Neural cell (in vitro differentiated cells): ENCODE data around the gene PPP1R3D.

Source experiments
- EP300 ChIP-seq: fragments of 450-650 bp; conservative IDR thresholded peaks from 2 replicates; pipeline ENCODE4 v1.6.1; 2014; ENCODE audit warnings: antibody characterized with exemption, mild to moderate bottlenecking, moderate library complexity; ENCODE audit not compliant: poor library complexity, severe bottlenecking
- EZH2 ChIP-seq: fragments of 200-600, 300-800 bp; shearing (Covaris generic), sonication (generic); IDR thresholded peaks from 2 replicates; pipeline ENCODE4 v1.6.1; 2014; ENCODE audit warnings: antibody characterized with exemption, low read length, borderline replicate concordance, mild to moderate bottlenecking; ENCODE audit not compliant: insufficient read depth, poor library complexity, severe bottlenecking
- MXI1 ChIP-seq: fragments of 450-650 bp; conservative IDR thresholded peaks from 2 replicates; pipeline ENCODE4 v1.6.1; 2014; ENCODE audit warnings: antibody characterized with exemption, mild to moderate bottlenecking; ENCODE audit not compliant: poor library complexity, severe bottlenecking
- POLR2AphosphoS5 ChIP-seq: IDR thresholded peaks from 2 replicates; pipeline ENCODE4 v1.6.1; 2012
- RAD21 ChIP-seq: fragments of 450-650 bp; conservative IDR thresholded peaks from 2 replicates; pipeline ENCODE4 v1.6.1; 2014; ENCODE audit warnings: antibody characterized with exemption, mild to moderate bottlenecking, moderate library complexity
- REST ChIP-seq: IDR thresholded peaks from 2 replicates; pipeline ENCODE4 v1.6.1; 2012; ENCODE audit warnings: borderline replicate concordance
- SMC3 ChIP-seq: fragments of 450-650 bp; conservative IDR thresholded peaks from 2 replicates; pipeline ENCODE4 v1.6.1; 2014; ENCODE audit warnings: antibody characterized with exemption, mild to moderate bottlenecking, moderate library complexity; ENCODE audit not compliant: poor library complexity
- TAF1 ChIP-seq: IDR thresholded peaks from 2 replicates; pipeline ENCODE4 v1.6.1; 2012; ENCODE audit warnings: low read depth
- TF ChIP-seq, protein P1 (sequence below): fragments of 450-650 bp; IDR thresholded peaks from 2 replicates; pipeline ENCODE4 v1.5.1; 2014; ENCODE audit warnings: antibody characterized with exemption, mild to moderate bottlenecking, moderate library complexity; ENCODE audit not compliant: poor library complexity, severe bottlenecking

DNA sequence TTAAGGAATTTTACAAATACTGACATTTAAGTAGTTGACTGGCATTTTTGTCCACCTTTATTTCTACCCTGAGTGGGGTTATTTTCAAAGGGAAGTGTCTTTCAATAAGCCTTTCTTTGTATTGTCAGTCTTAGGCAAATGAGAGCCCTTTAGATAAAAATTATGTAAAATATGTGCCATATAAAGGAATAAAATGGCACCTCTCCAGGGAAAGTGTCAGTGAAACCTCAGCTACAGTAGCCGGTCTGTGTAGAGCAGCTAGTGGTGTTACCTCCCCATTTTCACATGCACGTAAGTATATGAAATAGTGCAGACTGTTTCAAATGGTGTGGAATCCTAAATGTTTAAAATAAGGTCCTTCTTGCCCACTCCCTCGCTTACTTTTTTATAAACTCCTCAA, 5.1 kb upstream of the PPP1R3D start:
- TF ChIP-seq, protein P1, sequence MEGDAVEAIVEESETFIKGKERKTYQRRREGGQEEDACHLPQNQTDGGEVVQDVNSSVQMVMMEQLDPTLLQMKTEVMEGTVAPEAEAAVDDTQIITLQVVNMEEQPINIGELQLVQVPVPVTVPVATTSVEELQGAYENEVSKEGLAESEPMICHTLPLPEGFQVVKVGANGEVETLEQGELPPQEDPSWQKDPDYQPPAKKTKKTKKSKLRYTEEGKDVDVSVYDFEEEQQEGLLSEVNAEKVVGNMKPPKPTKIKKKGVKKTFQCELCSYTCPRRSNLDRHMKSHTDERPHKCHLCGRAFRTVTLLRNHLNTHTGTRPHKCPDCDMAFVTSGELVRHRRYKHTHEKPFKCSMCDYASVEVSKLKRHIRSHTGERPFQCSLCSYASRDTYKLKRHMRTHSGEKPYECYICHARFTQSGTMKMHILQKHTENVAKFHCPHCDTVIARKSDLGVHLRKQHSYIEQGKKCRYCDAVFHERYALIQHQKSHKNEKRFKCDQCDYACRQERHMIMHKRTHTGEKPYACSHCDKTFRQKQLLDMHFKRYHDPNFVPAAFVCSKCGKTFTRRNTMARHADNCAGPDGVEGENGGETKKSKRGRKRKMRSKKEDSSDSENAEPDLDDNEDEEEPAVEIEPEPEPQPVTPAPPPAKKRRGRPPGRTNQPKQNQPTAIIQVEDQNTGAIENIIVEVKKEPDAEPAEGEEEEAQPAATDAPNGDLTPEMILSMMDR: no peak
- TF ChIP-seq RAD21: no peak
- TF ChIP-seq MXI1: no peak
- TF ChIP-seq POLR2AphosphoS5: no peak
- no peak for TF ChIP-seq TAF1
- TF ChIP-seq EZH2: no peak
- no peak for TF ChIP-seq REST
- no peak for TF ChIP-seq EP300
- TF ChIP-seq SMC3: no peak
